HG02870 (cell line): ENCODE results near the gene SGSM1.

Experiments
- ATAC-seq: cut with Tn5 transposase; IDR thresholded peaks from one replicate; pipeline ENCODE4 v1.9.1; 2021; ENCODE audit warnings: mild to moderate bottlenecking, moderate library complexity; ENCODE audit not compliant: unreplicated experiment

The SGSM1 gene

DNA sequence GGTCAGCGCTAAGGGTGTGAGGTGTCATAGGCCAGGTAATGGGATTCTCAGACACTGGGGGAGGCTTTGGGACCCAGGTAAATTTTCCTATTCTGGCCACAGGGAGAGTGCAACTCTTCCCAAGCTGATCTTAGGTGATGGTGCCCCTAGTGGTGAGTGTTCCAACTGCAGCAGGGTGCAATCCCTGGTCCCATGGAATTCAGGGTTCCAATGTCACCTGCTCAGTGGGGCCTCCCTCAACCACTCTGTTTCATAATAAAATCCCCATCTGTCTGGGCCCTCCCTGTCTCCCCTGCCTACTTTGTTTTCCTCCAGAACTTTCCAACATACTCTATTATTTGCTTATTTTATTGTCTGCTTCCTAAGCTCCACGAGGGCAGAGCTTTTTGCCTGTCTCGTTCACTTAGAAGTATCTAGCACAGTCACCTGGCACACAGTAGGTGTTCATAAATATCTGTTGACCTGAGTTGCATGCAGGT, 2.9 kb upstream of the SGSM1 start:
- no peak for ATAC-seq

DNA sequence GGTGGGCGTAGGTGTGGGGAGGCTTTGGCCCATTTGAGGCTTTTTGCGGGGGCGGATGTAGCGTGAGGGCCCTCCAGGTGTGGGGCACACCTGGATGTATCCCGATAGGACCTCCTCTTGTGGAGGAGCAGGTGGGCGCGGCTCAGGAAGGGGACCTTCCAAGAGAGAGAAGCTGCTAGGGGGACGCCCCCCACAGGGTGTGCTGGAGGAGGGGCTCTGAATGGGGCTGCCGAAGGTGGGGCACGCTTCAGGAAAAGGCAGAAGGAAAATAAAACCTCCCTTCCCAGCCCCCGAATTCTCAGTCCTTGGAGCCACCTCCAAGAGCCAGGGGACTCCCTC, 621 bp downstream of the SGSM1 start:
- no peak for ATAC-seq

DNA sequence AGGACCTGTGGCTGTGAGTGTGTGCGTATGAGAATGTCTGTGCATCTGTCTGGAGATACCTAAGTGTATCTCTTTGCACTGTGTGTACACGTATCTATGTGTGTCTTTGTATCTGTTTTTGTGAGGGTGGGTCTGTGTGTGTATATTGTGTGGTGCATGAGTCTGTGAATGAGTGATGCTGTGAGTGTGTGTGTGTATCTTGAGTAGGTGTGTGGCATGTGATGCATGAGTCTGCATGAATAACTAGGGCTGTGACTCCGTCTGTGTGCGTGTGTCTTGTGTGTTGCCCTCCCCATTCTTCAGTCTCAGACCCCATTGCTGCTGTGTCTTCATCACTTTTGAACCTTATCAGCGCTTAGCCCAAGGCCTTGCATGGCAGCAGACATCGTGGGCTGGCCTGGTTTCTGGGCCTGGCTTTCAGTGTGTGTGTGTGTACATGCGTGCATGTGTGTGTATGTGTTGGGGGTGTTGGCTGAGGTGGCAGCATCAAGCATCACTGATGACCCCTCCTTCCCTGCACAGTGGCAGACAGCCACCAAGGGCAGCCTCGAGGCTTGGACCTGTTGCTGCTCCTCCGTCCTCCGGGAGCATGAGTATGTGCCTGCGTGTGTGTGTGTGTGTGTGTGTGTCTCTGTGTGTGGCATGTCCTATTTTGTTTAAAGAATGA, 1.4 kb downstream of the SGSM1 start:
- ATAC-seq: no peak

DNA sequence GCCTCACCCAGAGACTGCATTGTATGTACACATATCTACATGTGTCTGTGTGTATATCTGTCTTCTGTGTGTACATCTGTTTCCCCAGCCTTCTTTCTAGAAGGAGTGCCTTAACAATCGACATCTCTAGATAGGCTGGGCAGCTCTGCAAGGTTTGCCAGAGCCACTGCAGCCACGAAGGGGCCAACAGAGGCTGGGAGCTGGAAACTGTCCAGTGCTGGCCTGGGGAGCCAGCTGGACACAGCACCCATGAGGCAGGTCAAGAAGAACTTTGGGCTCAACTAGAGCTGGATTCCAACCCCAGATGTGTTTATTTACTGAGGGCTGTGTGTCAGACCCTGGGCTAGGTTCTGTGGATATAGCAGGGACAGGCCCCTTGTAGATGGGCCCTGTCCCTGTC, 3.3 kb downstream of the SGSM1 start:
- no peak for ATAC-seq

DNA sequence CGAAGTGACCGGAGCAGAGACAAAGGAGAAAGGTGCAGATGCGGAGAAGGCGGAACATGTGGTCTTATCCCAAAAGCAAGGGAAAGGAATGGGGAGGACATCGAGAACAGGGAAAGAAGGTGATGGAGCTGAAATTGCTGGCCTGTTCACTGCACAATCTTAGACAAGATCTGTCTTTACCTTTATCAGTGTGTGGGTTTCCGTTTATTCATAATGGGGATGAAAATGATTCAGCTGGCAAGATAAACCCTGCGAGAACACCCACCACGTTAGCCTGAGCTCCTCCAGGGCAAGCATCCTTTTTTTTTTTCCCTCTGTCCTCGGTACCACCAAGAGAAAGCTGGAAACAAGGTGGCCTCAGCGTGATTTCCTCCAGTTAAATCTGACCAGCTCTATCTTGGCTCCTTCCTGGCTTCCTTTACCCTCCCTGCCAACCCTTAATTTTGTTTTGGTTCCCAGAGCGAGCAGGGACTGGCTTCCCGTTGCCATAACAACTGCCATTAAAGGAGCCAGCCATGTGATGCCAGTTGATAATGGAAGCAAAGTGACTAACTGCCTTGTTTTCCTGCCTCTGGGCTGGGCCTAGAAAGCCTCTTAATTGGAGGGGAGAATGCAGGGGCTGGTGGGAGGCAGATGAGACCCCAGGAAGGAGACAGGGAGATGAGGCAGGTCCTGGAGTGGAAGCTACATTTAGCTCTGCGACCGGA, 4.2 kb downstream of the SGSM1 start:
- no peak for ATAC-seq

DNA sequence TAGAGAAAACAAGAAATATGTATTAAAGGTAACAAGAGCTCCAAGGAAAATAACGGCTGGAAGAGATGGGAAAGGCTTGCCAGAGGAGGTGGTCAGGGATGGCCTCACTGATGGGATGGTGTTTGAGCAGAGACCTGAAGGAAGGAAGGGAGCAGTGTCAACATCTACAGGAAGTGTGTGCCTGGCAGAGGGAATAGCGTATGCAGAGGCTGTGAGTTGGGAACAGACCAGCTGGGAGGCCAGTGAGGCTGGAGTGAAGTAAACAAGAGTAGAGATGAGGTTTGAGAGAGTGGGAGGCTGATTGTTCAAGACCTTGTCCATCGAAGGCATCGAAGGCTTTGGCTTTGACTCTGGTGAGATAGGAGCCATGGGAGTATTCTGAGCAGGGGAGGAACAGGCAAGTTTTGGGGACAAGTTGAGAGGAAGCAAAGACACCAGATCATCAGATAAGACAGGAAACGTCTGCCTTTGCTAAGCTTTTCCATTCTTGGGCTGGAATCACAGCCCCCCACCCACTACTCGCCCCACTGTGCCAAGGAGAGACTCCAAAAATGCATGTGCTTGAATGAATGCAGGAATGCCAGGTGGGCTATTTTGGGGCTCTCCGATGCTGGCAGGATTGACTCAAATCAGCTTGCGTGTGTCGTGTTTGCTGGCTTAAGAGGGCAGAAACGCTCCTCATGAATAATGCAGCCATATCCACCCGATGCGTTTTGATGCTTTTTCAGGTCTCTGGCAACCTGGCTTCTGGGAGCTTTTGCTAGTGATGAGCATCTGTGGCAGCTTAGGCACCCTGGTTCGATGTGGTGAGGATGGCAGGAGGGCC, 7.2 kb downstream of the SGSM1 start:
- ATAC-seq: no peak

DNA sequence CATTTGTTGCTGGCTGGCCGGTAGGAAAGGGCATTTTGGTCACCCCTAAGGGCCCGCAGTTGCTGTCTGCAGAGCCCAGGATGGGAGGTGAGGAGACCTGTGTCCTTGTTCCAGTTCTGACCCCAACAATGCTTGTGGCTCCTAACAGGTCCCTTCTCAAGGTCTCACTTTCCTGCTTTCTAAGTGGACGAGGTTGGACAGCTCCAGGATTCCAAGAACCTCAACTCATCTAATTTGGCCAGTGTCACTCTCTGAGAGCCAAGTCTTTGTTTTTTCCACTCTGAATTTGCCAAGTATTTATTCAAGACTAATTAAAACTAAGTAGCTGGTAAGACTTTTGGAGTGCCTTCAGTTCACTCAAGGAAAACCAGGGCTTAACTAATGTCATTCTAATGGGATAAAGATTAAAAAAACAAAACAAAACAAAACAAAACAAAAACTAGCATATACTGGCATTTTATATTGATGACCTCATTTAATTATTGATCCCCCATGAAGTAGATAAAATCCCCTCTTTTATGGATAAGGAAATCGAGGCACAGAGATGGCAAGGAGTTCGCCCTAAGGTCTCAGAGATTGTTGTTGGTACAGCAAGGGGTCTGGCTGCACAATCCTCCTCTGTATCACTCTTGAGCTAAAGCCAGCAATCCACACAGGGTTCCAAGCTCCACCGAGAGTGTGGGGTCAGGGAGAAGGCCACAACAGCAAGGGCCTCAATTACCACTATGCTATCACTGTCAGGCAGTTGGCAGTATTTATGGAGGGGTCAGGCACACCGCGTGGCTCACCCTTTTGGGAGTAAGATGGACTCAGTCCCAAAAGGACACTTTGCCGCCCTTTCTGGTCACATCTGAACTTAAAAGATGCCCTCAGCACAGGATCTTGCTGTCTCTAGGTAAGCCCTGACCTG, 8.1 kb downstream of the SGSM1 start:
- no peak for ATAC-seq

DNA sequence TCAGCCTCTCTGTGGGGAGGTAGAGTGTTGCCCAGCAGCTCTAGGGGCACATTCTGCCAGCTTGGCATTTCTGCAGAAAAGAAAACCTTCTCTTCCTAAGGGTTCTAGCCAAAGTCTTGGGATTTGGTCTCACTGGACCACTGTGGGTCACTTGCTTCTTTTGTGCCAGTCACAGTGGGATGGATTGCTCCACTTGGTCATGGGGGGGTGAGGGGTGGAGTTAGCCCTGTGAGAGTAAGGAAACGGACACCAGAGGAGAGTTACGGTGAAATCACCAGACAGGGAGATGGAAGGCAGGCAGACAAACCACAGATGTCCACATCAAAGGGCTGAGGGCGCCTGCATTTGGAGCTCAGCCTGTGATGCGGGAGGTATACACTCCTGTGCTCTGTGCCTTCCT, 10.8 kb downstream of the SGSM1 start:
- ATAC-seq: no peak

DNA sequence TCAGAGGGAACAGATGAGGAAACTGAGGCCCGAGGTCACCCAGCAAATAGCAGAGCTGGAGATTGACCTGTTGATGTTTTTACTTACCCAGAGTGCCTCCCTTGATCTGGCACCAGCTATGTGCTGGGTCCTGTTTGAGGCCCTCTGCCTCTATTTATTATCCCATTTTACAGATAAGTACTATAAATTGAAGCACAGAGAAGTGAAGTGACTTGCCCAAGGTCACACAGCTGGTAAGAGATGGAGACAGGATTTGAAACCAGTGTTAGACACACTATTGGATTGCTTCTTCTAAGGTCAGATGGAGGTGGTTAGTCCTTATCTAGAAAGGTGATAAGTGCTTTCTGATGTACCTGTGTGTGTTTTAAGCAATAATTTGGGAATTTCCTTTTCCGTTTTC, 13.5 kb downstream of the SGSM1 start:
- no peak for ATAC-seq

DNA sequence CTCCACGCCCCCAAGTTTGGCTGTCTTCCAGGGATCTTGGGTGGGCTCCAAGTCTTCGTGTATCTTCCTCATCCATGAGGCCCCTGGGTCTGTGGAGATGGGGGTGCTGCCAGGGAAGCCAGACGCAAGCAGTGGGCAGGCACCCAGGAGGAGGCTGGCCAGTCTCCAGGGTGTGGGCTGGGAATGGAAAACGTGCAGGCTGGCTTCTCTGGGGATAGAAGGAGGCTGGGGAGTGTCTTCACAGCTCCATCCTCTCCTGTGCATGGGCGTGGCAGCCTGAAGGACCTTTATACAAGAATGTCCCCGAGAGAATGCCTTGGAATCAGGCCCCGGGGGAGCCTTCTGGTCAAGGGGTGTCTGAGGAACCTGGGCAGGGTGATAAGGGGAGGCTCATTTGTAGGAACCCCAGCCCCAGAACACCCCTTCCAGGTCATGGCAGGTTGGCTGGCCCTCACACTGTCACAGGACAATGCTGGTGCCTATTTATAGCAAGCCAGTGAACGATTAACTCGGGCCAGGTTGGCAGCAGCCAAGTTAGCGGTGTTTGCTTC, 14.0 kb downstream of the SGSM1 start:
- no peak for ATAC-seq

DNA sequence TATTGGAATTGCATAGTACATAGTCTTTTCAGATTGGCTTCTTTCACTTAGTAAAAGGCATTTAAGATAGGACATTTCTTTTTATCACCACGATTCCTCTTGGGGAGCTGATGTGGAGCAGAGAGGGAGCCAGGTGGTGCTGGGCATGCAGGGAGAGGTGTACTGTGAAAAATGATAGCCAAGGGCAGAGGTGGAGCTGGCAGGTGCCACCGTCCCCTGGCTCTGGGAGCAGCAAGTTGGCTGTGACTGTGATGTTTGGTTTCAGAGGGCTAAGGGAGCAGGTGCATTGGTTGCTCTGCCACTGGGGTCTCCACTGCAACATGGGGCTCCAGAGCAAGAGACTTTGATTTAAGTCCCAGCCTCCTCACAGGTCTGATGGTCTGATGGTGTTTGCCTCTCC, 16.5 kb downstream of the SGSM1 start:
- no peak for ATAC-seq

DNA sequence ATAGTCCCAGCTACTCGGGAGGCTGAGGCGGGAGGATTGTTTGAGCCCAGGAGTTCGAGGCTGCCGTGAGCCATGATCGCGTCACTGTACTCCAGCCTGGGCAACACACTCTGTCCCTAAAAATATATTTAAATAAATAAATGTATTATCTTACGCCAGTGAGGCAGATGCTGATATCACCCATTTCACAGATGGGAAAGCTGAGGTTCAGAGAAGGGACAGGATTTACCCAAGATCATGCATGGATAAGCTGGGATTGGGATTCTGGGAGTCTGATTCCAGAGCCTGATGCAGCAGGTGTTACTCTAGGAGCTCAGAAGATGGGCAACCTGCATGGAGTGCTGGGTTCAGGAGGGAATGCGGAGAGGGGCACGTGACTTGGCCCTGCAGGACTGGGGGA, 17.8 kb downstream of the SGSM1 start:
- no peak for ATAC-seq

DNA sequence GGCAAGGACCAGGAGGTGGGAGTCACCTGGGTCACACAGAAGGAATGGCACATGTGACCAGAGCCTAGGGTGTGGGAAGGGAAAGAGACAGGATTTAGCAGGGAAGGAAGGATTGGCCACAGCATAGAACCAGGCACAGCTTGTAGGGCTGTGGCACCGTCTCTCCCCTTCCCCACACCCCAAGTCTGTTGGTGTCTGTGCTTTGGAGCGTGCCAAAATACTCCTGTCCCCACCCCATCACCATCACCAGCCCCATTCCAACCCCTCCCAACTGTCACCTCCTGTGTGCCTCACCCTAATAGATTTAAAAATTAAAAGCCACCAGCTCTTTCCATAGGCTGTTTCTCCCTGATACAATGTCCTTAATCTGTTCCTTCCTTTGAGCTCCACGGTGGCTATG, 18.2 kb downstream of the SGSM1 start:
- ATAC-seq: no peak

DNA sequence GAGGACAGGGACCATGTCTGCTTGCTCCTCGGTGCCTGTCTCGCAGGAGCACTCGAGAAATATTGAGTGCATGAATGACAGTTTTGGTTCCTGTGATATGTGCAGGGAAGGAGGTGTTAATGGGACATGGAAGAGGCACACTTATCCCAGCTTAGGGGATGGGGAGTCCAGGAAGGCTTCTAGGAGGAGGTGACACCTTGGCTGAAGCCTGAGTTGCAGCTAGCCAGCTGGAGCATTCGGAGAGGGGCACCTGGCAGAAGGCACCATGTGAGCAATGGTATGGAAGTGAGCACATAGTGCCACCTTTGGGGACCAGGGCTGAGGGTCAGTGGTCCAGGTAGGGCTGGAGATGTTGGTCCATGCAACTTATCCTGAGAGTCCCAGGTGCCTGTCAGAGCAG, 18.9 kb downstream of the SGSM1 start:
- ATAC-seq: no peak

DNA sequence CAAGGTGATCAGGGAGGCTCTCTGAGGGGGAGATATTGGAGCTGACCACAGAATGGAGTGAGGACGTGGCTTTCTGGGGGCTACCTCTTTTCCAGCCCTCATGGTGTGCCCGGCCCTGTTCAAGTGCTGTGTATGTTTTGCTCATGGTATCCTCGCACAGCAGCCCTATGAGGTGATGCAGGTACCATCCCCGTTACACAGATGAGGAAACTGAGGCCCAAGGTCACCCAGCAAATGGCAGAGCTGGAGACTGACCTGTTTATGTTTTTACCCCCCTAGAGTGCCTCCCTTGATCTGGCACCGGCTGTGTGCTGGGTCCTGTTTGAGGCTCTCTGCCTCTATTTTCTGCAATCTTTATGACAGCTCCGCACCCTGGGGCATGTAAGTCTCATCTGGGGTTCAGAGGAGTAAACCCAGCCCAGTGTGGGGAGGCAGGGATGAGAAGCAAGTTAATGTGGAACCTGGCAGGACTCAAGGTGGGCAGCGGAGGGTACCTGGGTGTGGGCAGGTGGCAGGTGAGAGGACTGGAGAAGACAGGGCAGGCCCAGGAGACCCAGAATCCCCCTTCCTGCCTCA, 20.8 kb downstream of the SGSM1 start:
- no peak for ATAC-seq

DNA sequence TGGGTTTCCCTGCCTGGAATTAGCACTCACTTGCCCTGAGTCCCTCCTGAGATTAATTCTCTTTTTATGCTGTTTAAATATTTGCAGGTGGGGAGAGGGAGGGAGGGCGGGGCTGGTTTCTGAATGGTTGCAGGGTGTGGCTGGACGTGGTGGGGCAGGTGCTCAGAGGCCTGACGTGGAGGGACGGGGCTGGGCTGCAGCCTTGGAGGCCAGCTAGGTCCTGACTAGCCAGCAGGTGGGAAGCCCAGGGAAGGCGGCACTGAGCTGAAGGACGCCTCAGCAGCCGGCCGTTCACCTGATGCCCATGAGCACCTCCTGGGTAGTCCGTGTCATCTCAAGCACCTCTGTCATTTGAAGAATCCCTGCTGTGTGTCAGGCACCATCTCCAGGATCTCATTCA, 21.3 kb downstream of the SGSM1 start:
- ATAC-seq: no peak

DNA sequence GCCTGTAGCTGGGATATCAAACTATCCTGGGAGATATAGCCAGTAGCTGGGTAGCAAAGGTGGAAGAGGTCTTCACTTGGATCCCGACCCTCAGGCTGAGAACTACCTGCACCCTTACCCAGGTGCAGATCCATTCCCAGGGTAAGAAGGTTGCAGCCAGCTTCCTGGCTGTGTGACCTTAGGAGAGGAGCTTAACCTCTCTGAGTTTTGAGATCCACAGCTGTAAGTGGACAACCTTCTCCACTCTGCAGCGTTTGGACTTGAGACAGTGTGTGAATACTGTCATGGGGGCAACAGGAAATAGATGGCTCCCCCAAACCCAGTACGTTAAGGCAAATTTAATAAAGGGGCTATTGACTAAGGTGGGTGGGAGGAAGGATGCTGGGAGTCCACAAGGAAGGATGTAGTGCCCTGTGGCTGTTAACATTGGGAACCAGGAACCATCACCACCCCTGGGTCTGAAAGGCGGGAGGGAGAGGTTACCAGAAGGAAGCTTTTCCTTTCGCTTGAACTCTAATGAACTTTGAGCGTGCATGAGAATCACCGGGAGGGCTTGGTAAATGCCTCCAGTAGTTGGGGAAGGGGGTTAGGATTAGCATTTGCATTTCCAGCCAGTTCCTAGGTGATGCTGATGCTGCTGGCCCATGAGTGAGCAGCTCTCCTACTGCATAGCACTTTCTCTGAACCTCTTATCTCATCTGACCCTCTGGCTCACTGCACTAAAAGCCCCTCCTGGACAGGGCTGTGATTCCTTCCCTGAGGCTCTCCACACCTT, 24.4 kb downstream of the SGSM1 start:
- no peak for ATAC-seq

DNA sequence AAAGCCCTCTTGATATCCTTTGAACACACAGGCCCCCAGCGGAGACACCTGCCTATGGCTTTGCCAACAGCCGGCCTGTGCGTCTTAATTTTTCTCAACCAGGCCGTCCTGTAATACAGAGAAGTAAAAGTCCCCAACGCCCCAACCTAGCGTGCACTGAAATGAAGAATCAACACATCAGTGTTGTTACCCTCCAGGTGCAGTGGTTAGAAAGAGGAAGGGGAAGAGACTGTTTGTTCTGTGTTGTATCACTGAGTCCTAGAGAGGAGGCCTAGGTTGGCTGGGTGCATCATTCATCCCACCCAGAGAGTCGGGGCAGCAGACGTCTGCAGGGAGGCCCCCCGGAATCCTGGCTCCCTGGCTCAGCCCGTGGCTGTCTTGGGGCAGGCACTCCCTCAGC, 25.7 kb downstream of the SGSM1 start:
- no peak for ATAC-seq

DNA sequence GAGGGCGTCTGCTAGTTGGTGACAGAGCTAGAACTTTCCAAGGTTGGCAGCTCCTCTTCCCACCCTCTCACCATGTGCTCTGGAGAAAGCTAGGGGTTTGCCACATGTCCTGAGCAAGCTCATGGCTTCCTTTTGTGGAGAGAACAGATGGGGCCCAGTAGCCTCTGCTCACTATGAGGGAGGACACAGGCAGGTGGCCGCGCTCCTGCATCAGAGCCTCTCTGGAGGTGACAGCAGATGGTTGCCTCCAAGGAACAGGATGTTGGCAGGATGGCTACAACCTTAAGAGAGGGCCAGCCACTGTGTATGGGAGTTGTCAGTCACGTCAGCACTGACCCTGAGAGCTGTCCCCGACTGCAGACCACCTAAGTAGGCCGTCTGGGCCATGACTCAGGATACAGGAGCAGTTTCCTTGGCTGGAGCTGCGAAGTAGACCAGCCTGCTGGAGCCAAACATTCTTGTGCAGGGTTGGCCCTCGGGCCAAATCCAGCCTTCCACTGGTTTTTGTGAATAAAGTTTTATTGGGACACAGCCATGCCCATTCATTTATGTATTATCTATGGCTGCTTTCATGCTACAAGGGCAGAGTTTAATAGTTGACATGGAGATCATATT, 28.0 kb downstream of the SGSM1 start:
- no peak for ATAC-seq
